Mammary epithelial cell (primary cell): ENCODE data around the gene NAGS.

Source experiments
- EZH2 ChIP-seq: IDR thresholded peaks from 2 replicates; pipeline ENCODE4 v1.6.1; 2012; ENCODE audit warnings: low read length, inconsistent platforms, borderline replicate concordance
- TF ChIP-seq, protein P1 (sequence below), 2 donors: IDR thresholded peaks in 1 of 2; conservative IDR thresholded peaks in 1 of 2; 2 replicates each; pipeline ENCODE4 v1.5.1; 2011 to 2012; ENCODE audit warnings: inconsistent platforms in 2 of 2, low read length in 2 of 2, mild to moderate bottlenecking in 2 of 2, control low read depth in 1 of 2, low read depth in 1 of 2; ENCODE audit not compliant: insufficient read depth in 1 of 2; ENCODE audit errors: extremely low read depth in 1 of 2

DNA sequence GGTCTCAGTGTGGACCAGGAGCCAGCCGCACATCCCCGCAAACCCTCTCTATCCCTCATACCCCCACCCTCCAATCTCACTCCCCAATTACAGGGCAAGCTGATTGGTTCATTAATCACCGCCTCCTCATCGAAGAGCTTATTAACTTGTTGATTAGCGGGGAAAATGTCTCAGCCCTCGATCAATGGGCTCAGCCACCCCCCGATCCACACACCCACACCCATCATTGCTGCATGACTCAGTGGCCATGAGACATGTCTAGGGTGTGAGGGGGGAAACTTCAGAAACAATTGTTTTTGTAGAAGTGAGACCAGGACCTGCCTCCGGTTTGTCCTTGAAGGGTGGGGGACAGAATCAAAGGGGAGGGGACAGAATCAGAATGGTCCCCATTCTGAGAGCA, 48.2 kb upstream of the NAGS start:
- TF ChIP-seq, protein P1, sequence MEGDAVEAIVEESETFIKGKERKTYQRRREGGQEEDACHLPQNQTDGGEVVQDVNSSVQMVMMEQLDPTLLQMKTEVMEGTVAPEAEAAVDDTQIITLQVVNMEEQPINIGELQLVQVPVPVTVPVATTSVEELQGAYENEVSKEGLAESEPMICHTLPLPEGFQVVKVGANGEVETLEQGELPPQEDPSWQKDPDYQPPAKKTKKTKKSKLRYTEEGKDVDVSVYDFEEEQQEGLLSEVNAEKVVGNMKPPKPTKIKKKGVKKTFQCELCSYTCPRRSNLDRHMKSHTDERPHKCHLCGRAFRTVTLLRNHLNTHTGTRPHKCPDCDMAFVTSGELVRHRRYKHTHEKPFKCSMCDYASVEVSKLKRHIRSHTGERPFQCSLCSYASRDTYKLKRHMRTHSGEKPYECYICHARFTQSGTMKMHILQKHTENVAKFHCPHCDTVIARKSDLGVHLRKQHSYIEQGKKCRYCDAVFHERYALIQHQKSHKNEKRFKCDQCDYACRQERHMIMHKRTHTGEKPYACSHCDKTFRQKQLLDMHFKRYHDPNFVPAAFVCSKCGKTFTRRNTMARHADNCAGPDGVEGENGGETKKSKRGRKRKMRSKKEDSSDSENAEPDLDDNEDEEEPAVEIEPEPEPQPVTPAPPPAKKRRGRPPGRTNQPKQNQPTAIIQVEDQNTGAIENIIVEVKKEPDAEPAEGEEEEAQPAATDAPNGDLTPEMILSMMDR (conservative IDR thresholded peaks at IDR 0.05 in 1 of 2, IDR thresholded peaks at IDR 0.05 in 1 of 2; ENCODE audit: extremely low read depth in 1 of 2, insufficient read depth in 1 of 2, low read depth in 1 of 2, low read length in 2 of 2) = no peak
- no peak for TF ChIP-seq EZH2
